ENCODE data around the gene TNFRSF19.

The TNFRSF19 gene

DNA sequence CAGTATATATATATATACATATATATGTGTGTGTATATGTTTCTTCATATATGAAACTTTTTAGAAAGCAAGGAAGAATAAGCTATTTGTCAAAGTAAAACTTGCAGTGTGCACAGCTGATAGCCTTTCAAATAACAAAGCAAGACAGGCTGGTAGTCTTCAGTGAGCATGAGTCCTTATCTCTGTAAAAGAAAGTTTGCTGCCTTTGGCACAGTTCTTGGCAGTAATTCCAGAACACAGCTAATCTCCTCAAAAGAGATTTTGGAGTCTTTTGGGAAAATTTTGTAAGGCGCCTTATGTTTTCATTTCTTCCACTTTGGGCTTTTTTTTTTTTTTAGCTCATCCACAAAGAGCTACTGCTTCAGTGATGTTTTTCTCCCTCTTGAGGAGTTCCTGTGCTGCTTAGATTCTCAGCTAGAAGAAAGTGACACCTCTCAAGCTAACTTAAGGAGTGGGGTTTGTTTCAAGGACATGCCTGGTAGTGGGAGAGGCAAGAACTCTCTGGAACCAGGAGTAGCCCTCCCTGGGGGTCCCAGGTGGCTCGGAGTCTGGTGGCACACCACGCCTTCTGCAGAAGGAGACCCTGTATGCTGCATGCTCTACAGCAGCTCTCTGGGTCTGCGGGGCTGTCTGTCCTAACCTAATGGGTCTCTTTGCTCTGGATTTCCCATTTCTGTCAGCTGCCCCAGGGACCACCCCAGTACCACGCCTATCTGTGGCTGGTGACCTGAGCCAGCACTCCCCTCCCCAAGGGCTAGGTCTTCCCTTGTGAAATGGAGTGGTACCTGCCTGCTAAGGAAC lies 58.8 kb downstream of the TNFRSF19 start:
- no peak for DNase-seq (ENCODE audit: low read depth)

DNA sequence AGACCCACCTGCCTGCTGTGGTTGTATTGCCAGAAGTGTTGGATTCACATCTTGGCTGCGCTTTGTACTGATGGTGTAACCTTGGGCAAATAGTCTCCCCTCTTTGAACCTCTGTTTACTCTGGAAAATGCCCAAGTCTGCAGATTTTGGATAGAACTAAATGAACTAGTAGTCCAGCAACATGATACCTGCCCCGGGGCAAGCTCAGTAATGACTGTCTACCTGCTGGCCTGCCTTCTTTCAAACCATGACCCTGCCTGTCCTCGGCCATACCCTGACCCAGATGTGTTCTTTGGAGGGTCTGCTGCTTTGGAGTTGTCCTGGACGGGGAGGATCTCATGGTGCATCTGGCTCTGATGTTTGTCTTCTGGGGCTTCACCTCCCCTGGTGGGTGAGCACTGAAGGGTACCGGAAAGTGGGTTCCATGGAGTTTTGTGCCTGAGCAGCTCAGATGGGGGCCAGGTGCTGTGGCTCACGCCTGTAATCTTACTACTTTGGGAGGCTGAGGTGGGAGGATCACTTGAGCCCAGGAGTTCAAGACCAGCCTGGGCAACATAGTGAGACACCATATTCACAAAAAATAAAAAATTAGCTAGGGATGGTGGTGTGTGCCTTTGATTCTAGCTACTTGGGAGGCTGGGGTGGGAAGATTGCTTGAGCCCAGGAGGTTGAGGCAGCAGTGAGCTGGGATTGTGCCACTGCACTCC lies 59.5 kb downstream of the TNFRSF19 start:
- DNase-seq (ENCODE audit: low read depth), result no peak

DNA sequence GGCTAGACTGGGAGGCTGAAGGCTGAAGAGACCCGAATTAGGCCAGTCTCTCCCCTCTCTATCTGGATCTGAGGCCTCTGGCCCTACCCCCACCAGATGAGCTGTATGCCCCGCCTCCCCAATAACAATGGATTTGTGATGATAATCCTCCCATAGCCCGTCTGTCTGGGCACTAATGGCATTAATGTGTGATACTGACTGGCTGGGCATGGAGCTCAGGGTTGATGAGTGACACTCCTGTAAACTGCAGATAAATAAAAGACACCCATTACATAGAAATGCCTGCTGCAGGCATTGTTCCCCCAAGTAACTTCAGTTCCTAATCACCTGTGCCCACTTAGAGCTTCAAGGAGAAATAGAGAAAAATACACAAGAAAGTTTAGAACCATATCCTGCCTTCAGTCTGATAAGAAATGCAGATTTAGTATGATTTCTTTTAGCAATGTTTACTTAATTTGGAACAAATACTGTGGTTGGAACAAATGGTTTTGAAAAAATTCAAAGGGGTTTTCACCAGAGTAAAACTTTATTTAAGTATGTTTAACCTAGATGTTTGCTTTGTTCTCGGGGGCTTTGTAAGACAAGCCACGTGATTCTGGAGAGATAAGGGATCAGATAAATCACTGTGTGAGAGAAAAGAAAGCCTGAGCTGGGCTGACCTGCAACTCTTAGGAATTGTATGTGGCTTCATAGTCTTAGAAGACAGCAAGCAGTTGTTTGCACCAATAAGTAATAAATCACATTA lies 60.3 kb downstream of the TNFRSF19 start:
- no peak for DNase-seq (ENCODE audit: low read depth)

DNA sequence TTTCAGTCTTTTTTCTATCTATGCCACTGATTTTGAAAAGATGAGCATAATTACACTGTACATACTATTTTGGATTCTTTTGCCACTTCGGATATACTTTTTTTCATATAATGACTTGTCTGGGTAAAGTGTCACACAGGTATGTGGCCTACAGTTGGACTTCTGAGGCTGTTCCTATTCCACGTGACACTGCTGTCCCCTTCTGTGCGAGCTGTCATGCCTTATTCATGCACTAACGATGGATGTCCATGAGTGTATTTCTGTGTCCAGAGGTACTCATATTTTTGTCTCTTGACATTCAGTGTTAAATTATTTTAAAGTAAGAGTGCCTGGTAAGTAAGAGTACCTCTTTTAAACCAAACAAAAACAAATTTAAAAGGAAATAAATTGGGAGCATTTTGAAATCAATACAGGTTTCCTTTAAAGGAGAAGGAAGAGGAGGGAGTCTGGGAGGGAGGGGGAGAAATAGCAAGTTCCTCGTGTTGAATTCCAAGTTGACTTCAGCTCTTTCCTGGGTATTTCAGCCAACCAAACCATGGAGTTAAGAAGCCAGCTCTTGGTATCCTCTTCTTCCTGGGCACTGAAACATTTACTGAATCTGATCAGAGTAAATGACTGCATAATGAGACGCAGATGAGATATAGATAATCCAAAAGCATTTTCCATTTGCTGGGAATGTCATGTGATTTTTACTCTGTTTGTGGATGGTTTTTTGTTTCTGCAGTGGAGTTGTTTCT lies 61.3 kb downstream of the TNFRSF19 start:
- no peak for DNase-seq (ENCODE audit: low read depth)

DNA sequence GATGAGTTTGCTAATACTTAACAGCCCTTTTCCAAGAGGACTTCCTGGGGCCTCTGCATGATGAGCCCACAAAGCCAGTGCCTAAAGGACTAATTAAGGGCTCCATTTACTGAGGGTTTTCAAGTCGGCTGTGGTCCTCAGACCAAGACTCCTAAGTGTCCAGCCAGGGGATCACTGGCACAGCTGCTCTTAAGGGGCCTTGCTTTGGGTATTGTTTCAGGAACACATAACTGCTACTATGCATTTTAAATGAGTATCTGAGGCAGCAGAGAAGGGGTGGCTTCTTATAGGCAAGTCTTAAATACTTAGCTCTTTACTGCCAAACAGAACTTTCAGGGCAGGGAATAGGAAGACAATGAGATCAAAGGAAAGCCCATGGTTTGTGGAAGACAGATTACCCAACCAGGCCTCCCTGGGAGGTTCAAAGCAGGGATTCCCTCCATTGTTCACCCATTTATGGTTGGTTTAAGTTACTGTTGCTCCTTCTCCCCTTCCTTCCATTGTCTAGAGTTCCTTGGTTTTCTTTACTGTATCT lies 61.9 kb downstream of the TNFRSF19 start:
- DNase-seq (ENCODE audit: low read depth), result no peak

DNA sequence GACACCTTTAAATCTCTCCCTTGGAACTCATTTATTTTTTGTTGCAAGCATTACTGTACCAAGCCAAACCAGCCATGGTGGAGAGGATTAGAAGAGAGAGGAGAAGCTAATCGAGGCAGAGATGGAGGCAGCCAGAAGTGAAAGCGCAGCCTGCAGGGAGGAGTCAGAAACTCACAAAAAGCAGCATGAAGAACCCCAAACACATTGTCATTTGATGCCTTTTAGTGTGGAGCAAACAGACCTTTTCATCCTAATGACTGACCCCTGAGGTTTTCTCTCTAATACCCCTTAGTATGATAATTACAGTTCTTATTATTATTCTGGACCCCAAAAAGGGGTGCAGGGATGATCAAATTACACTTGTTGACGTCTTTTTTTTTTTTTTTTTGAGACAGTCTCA lies 62.5 kb downstream of the TNFRSF19 start:
- no peak for DNase-seq (ENCODE audit: low read depth)

DNA sequence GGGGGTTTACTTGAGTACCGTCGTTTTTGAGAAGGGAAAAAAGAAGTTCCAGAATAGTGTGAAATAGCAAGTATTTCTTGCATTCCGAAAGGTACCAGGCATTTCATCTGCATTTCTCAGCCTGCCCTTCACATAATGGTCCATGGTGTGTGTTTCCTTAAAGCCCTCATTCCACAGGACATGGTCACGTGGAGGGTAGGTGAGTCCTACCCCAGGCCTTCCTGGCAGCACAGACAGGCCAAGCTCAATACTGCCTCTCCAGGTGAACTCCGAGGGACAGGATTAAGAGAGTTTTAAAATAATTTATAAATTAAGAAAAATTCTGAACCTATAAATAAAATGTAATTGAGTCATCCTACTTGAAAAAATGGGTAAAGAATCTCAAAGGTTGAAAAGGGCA lies 64.7 kb downstream of the TNFRSF19 start:
- DNase-seq (ENCODE audit: low read depth), result no peak

DNA sequence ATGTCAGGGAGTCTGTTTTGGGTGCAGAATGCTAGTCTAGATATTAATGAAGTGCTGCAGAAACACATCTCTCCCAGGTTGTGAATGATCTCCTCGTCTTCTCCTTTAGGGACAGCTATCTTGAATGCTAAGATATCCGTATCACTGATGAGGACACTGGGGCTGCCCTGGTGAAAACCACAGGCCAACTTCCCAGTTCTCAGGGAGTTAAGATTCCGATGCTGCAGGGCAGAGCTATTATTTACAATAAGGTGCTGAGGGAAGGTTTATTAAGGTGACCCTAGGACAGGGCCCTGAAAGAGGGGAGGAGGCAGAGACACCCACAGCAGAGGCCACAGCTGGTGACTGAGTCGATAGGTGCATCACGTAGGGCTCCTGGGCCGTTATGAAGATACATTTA lies 66.1 kb downstream of the TNFRSF19 start:
- DNase-seq (ENCODE audit: low read depth), result no peak

DNA sequence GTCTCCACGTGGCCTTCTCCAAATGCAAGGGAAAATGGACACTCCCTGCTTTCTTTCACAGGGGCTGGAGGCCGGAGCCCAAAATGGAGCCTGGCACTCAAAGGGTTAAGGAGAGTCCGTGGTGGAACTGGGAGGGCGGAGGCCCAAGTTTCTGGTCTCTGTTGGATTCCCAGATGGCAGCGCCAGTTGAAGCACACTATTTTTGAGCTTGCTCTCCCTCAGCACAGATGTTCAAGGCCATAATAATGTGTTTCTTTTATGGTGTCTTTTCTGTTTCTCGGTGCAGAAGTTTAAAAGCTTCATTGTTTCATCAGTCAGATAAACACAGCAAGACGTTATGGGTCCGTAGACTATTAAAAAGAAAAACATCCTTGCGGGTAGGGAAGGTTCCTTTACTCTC lies 67.6 kb downstream of the TNFRSF19 start:
- no peak for DNase-seq (ENCODE audit: low read depth)

DNA sequence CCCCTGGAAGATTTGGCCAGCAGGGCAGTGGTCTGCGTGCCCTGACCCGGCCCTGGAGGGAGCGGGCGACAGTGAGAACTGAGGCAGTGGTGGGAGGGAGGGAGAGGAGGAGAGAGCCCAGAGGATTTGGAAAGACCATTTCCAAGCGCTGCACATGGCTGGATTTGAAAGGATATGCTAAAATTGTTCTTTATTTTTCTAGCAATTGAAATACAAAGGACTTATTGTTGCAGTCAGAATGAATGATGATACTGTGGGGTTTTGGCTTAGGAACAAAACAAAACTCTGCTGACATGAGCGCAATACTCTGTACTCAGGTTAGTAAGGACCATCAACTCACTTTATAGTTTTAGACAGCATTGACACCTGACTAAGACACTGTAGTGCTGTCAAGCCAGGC lies 69.5 kb downstream of the TNFRSF19 start:
- DNase-seq (ENCODE audit: low read depth), result no peak

DNA sequence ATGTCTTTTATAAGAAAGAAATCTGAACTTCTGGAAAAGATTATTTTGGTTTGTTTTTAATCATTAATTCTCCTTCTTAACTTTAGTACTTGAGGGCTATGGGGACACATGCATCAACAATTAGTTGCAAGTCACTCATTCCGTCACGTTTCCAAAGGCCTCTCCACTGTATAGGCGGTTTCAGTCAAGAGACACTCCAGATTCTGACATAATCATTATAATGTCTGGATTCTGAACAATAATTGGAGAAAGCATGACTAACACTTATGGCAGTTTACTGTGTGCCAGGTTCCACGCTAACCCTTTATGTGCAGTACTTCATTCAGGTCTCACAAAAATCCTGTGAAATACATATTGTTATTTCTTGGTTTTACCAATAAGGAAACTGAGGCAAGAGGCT lies 71.9 kb downstream of the TNFRSF19 start:
- DNase-seq (ENCODE audit: low read depth), result no peak

DNA sequence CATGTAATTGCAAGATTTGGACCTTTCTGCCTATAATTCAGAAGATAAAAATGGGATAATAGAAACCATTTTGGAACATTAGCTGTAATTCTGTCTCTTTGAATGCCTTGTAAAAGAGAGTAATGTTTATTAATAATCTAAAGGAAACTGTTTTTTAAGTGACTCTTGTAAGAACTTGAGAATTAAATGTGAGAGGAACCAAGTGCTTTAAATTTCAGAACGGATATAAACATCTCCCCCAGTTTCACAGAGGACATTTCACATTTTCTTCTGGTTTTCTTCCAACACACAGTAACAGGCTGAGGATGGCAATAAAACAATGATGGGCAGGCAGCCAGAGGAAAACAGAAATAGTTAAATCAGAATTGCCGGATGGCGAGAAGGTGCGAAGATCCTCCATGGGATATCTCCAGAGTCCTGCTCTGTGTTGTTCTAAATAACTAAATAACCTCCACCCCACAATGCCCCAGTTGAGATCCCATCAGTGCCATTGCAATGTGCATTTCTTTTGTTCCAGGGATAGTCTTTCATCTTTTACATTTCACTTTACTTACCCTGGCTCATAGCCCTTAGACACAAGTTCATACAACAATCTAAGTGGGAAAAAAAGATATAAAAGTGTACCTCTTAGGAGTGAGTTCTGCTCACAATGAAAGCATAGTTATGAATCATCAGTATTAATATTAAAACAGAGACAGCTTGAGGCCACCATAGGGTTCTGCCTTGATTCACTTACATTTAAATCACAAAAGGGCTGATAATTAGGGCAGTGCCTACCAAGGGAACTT lies 73.3 kb downstream of the TNFRSF19 start:
- no peak for DNase-seq (ENCODE audit: low read depth)

DNA sequence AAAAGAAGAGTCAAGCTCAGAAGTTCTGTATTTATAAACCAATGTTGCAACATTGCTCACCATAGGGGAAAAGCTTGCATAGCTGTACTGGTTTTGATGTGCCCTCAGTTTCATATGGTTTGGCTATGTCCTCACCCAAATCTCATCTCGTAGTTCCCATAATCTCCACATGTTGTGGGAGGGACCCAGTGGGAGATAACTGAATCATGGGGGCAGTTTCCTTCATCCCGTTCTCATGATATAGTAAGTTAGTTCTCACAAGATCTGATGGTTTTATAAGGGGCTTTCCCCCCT lies 73.9 kb downstream of the TNFRSF19 start:
- DNase-seq (ENCODE audit: low read depth), result no peak

DNA sequence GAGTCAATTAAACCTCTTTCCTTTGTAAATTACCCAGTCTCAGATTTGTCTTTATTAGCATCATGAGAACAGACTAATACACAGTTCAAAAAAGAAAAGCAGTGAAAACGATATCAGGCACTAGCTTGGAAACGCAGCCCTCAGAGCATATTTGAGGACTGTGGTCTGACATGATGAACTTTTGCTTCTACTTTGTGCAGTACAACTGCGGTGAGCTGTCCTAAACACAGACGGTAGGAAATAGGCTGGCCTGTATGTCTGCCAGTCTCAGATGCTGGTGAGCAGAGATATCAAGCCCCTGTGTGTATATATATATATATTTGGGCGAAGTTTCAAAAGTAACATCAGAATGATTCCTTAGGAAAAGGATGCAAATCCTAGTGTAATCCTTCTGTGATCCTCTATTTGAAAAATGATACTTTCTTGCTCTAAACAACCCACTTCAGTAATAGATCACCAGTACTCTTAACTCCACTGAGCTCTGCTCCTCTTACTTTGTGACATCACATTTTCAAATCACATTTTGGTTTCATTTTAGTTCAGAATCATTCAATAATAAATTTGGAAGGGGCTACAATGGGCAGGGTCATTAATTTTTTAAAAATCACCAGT lies 74.4 kb downstream of the TNFRSF19 start:
- no peak for DNase-seq (ENCODE audit: low read depth)

DNA sequence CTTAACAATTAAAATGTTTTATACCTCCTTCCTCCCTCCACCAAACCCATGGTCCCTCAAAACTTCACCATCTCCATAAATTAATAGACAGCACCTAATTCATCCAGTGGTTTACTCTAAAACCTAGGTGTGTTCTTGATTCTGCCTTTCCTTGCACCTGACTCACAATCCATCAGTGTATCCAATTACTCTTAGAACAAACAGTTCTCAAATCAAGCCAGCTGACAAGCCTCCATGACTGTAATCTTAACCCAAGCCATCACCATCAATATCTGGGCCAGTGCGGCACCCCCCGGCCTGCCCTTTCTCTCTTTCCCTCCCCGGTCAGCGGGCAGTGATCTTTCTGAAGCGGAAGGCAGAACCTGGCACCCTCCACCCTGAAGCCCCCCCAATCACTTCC lies 75.6 kb downstream of the TNFRSF19 start:
- no peak for DNase-seq (ENCODE audit: low read depth)

DNA sequence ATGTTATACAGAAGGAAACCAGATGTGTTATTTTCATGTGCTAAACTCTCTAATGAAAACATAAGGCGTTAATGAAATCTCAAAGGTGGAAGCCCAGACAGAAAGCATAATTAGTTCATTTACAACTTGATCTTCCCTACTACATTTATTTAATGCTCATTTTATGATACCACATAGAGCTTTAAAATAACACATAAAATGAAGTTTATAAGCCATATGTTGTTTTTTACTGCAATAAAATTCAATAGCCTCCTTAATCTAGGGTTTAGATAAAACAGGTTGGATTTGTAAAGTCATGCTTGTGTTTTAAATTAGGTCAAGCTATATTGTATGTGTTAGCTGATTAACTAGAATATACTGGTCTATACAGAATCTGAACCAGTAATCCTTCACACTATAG lies 81.2 kb downstream of the TNFRSF19 start:
- DNase-seq (ENCODE audit: low read depth), result no peak

DNA sequence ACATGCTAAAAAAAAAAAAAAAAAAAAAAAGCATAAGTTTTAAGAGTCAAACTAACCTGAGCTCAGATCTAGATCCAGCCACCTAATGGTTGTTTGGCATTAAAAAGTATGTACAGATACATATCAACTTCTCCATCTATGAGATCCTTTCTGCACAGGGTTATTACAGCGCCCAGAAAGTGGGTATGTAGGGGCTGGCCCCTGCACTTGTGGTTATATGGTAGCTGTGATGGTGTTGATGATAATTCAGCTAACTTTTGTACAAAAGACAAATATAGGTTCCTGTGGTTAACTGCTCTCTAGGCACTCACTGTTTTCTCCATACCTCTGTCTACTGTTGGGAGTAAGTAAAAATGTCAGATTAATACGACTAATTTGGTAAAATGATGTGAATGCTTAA lies 81.7 kb downstream of the TNFRSF19 start:
- DNase-seq (ENCODE audit: low read depth), result no peak

DNA sequence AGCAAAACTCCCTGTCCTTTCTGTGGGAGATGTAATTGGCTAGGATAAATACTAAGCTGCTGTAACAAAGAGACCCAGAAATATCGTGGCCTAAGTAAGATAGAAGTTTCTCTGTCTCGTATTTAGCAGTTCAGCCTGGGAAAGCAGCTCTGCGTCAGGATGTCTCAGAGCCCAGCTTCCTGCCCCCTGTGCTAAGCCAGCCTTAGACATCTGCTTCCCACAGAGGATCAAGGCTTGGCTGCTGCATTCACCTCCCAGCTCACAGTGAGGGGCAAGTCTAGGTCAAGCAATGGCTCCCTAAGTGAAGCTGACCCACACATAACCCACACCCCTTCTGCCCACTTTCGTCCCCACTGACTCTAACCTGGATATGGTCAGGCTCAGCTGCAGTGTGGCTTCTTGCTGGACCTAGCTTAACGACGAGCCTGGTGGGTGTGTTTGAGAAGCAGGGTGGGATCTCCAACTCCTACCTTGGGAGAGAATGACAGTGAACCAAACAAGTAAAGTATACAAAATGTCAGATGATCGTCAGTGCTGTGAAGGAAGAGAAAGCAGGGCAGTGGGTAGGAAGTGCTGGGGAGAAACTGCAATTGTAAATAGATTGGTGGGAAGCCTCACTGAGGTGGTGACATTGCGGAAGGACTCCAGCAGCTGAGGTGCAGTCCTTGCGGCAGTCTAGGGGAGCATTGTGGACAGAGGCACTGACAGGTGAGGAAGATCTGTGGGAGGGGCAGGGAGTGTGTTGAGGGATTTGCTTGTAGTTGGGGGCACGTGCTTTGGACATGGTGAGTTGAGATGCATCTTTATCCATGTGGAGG lies 82.9 kb downstream of the TNFRSF19 start:
- DNase-seq (ENCODE audit: low read depth), result no peak

DNA sequence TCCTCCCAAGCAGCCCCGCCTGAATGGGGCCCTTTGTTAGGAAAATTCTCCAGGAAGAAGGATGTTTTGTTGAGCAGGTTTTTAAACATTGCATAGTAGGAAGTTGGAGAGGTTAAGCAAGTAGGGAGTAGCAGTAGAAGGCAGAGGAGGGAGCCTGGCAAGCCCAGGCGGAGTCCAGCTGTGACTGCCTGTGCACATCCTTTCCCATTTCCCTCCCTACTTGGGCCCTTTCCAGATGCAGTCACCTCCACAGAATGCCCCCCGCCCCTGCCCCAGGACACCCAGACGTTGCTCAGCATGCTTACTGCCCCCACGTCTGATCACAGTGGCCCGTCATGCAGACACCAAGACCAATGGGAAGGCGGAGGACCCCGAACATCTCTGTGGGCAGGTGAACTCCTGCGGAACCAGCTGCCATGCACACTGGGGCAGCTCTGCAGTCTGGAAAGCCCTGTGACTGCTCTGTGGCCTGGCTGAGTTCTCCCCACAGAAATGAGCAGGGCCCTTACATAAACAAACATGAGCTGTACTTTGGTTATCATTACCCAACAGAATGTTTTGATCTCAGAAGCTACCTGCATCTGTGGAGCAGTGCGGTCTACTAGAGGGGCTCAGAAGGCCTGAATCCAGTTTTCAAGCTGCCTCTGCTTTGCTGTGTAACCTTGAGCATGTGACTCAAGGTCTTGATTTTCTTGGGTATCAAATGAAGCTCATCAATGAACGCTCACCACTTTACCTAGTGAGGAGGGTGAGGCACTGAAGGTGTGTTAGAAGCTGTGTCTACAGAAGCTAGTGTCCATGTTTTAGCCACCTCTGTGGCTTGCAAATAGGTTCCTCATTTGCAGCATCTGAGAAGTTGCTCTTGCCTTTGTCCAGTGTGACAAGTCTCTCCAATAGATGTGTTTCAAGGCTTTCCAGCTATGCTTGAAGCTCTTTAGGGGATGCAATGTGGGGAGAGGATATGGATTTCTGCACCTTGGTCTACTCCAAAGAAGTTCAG lies 84.2 kb downstream of the TNFRSF19 start:
- DNase-seq (ENCODE audit: low read depth), result no peak

All from T-helper 22 cell (primary cell).